ENCODE results near the gene CARM1. TPM values are rescaled to one million over a fixed set of nuclear protein-coding genes. Genes with fewer than 3 reads are reported as not detected.
A peak's percentile ranks its signal among the peaks of the same experiment; 100 is the strongest.
"Not testable (repeated sequence)": the region's sequence is repeated elsewhere in the genome, so short reads cannot be mapped to it uniquely, and the experiment has no call there.

Gene CARM1
- total RNA-seq, 2 donors from 2014 or later = 85.0 to 99.5 TPM

DNA sequence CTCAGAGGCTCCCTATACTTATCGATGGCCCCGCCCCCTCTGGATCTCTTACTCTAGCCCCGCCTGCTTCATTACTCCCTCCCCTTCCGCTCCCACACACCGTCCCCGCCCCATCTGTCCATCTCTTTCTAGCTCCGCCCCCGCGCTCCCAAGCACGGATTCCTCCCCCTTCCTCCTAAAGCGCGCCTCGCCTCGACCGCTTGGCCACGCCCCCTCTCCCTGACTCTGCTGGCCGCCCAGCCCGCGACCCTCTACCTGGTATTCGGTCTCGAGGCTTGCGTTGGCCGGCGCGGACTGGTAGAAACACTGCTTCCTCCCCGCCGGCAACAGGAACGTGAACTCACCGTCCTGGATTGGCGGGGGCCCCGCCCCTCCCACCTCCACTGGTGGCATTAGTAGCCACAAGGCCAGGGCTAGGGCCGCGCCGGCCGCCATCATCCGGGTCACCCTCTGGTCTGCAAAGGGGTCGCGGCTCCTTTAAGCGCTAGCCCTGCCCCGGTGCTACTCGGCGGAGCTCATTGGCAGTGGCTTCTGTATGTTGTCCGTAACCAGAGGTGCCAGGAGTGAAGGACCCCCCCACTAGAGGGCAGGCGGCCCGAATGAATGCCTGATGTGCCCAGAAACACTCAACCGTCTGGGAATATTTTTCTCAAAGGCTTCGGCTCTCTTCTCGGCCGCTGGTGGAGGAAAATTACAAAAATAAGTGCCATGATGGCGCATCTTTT lies 35.4 kb upstream of the CARM1 start, which contains the start of gene TMED1:
Gene TMED1, minus strand, starts transcription at position 459 of the 725 bp plus-strand sequence. Its CDS starts 21 bp downstream, at position 438.
- H3K36me3 Mint-ChIP-seq (ENCODE audit: insufficient read depth in 2 of 2) = peaks cover 6 to 11% of the 10 kb centered on the region in 2 donors
- H3K4me3 Mint-ChIP-seq = peak within 1 kb of the TSS; percentile 92 to 99
- H3K4me1 Mint-ChIP-seq (ENCODE audit: low read depth) = peaks cover 21% of the 10 kb centered on the region
- peaks cover 2 to 5% of the 10 kb centered on the region in 2 donors for H3K9me3 Mint-ChIP-seq
- ATAC-seq (replicated peaks in 1 of 2) (peak; percentile 90), DNase-seq (peak; percentile 98 to 100)
- H3K27ac Mint-ChIP-seq = peak within 1 kb of the TSS; percentile 100
- H3K27me3 Mint-ChIP-seq (ENCODE audit: low read depth) = no peaks in the 10 kb centered on the region

DNA sequence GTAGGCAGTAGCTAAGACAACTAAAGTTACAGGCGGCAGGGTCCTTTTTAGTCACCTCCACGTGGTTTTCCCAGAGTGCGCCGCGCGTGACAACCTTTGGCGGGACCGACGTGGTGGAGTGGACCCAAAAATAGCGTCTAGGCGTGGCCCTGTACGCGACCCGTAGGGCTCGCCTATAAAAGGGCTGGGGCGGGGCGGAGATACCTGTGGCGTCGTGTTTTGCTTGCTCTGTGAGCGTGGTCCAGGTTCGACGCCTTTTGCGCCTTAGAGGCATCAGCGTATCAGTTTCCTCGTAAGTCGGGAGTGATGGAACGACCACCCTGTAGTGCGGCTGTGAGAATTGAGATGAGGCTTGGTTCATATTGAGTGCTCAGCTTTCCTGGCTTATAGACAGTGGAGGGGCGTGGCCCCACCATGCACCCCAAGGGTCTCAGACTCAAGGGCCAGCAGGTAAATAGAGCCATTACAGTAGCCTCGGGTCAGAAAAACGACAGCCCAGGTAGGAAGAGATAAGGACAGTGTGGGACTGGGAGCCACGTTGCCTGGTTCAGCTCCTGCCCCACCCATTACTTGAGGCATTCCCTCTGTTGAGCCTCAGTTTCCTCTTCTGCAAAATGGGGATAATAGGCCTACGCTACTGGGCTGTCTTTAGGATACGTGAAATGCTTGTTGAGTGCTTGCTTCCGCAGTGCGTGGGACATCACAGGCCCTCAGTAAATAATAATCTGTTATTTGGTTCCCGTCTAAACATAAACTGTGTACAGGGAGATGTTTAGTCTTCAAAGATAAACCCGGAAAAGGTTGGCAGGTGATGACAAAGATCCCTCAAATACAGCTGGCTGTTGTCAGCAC lies 34.6 kb upstream of the CARM1 start:
- H3K36me3 Mint-ChIP-seq (ENCODE audit: insufficient read depth in 2 of 2) = peaks cover 6 to 11% of the 10 kb centered on the region in 2 donors
- peaks cover 21% of the 10 kb centered on the region for H3K4me1 Mint-ChIP-seq (ENCODE audit: low read depth)
- H3K27me3 Mint-ChIP-seq (ENCODE audit: low read depth) = no peaks in the 10 kb centered on the region
- peak overlapping the region; percentile 92 to 99 for H3K4me3 Mint-ChIP-seq
- peak; percentile 88 for DNase-seq
- H3K9me3 Mint-ChIP-seq = peaks cover 2 to 5% of the 10 kb centered on the region in 2 donors
- peak overlapping the region; percentile 100 for H3K27ac Mint-ChIP-seq
- ATAC-seq (replicated peaks in 1 of 2) = peak; percentile 48 to 54

DNA sequence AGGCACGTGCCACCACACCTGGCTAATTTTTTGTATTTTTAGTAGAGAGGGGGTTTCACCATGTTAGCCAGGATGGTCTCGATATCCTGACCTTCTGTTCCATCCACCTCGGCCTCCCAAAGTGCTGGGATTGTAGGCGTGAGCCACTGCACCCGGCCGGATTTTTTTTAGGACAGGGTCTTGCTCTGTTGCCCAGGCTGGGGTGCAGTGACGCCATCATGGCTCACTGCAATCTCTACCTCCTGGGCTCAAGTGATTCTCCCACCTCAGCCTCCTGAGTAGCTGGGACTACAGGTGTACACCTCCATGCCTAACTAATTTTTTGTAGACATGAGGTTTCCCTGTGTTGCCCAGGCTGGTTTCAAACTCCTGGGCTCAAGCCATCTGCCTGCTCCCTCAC lies 33.7 kb upstream of the CARM1 start:
- Mint-ChIP-seq H3K36me3 (ENCODE audit: insufficient read depth in 2 of 2) (peaks cover 6 to 11% of the 10 kb centered on the region in 2 donors), H3K4me1 (ENCODE audit: low read depth) (peaks cover 21% of the 10 kb centered on the region)
- H3K27ac Mint-ChIP-seq; ATAC-seq (replicated peaks in 1 of 2); H3K9me3 Mint-ChIP-seq; H3K27me3 Mint-ChIP-seq (ENCODE audit: low read depth); H3K4me3 Mint-ChIP-seq; DNase-seq: not testable (repeated sequence)

DNA sequence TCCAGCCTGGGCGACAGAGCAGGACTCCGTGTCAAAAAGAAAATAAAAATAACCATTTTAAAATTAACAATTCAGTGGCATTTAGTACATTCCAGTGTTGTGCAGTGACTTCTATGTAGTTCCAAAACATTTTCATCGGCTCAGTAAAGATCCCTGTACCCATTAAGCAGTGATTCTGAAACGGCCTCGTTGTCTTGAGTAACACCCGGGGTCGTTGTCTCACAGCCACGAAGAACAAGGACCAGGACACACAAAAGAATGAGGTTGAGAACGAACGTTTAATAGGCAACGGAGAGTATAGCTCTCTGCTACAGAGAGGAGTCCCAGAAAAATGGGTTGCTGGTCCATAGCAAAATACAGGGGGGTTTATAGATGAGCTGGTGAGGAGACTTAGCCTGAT lies 33.0 kb upstream of the CARM1 start:
- Mint-ChIP-seq H3K27me3 (ENCODE audit: low read depth) (no peaks in the 10 kb centered on the region), H3K9me3 (peaks cover 2 to 5% of the 10 kb centered on the region in 2 donors), H3K4me1 (ENCODE audit: low read depth) (peaks cover 21% of the 10 kb centered on the region), H3K27ac (peak overlapping the region; percentile 12), H3K36me3 (ENCODE audit: insufficient read depth in 2 of 2) (peaks cover 6 to 11% of the 10 kb centered on the region in 2 donors), H3K4me3 (no peak overlapping the region)
- no peak for DNase-seq
- ATAC-seq (replicated peaks in 1 of 2) = no peak

DNA sequence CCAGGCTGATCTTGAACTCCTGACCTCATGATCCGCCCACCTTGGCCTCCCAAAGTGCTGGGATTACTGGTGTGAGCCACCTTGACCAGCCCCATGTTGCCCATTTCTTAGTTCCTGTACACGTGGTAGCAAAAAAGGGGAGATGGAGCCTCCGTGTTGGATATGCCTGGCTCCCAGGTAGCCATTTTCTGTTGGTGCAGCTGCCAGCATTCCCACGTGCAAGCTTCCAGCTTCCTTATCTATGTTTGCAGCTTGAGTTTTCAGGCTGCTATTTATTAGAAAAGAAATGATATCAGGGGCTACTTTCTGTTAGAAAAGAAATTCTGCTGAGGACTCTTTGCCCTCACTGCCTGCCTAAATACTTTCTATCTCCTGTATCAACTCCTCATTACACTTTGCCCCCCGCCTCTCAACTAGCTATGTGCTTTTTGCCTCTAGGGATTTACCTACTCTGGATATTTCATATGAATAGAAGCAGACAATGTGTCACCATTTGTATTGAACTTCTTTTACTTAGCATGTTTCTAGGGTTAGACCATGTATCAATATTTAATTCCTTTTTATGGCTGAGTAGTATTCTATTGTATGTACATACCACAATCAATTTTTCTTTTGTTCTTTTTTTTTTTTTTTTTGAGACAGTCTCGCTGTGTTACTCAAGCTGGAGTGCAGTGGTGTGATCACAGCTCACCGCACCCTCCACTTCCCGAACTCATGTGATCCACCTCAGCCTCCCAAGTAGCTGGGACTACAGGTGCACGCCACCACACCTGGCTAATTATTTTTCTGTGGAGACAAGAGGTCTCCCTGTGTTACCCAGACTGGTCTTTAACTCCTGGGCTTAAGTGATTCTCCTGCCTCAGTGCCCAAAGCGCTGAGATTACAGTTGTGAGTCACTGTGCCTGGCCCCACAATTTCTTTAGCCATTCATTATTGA lies 32.0 kb upstream of the CARM1 start:
- Mint-ChIP-seq H3K27ac (peak overlapping the region; percentile 12), H3K4me1 (ENCODE audit: low read depth) (peaks cover 21% of the 10 kb centered on the region), H3K36me3 (ENCODE audit: insufficient read depth in 2 of 2) (peaks cover 6 to 7% of the 10 kb centered on the region in 2 donors), H3K4me3 (no peak overlapping the region), H3K9me3 (peaks cover 2 to 5% of the 10 kb centered on the region in 2 donors), H3K27me3 (ENCODE audit: low read depth) (no peaks in the 10 kb centered on the region)
- DNase-seq (no peak), ATAC-seq (replicated peaks in 1 of 2) (no peak)

DNA sequence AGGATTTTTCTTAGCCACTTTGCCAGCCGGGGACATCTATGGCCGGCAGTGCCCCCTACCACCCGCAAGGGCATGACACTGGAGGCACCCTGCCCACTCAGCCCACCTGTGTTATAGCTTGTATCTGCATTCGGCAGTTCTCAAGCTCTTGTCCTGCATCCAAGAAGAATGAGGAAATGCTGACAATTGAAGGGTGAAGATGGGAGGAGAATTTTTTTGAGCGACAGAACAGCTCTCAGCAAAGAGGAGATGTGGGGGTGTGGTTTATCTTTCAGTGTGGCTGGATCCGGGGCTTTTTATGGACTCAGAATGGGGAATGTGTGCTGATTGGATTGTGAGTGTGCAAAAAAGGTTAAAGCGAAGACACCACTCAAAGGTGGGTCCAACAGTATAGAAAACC lies 28.6 kb upstream of the CARM1 start:
- peaks cover 2 to 3% of the 10 kb centered on the region in 2 donors for H3K9me3 Mint-ChIP-seq
- H3K4me1 Mint-ChIP-seq (ENCODE audit: low read depth) = peaks cover 2% of the 10 kb centered on the region
- DNase-seq = no peak
- ATAC-seq (replicated peaks in 1 of 2) = no peak
- no peaks in the 10 kb centered on the region for H3K27me3 Mint-ChIP-seq (ENCODE audit: low read depth)
- peaks cover 0 to 11% of the 10 kb centered on the region in 2 donors for H3K36me3 Mint-ChIP-seq (ENCODE audit: insufficient read depth in 2 of 2)
- H3K27ac Mint-ChIP-seq = no peak overlapping the region
- H3K4me3 Mint-ChIP-seq = no peak overlapping the region

DNA sequence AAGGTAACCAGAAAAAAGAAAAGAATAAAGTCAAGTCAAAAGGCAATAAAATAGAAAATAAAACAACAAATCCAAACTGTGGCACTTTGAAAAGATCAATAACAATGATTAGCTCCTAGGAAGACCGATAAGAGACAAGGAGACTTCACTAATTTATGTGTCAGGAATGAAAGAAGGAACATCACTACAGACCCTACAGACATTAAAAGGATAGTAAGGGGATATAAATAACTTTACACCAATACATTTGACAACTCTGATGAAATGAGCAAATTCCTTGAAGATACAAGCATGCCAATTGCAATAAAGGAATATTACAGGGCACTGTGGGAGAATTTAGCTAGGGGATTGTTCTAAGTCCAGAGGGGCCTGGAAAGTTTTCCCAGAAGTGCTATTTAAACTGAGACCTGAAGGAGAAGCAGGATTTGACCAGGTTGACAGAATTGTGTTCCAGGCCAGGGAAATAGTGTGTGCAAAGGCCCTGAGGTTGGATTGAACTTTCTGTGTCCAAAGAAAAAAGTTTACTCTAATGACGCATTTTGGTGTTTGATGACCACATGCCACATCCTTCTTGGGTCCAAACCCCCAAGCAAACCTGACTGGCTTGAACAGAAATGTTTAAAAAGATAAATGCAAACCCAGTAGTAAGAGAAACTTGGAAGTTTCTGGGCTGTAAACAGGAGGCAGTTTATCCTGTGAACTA lies 24.7 kb upstream of the CARM1 start:
- no peak for ATAC-seq (replicated peaks in 1 of 2)
- no peak overlapping the region for H3K4me3 Mint-ChIP-seq
- peaks cover 0 to 2% of the 10 kb centered on the region in 2 donors for H3K9me3 Mint-ChIP-seq
- H3K4me1 Mint-ChIP-seq (ENCODE audit: low read depth) = peaks cover 10% of the 10 kb centered on the region
- no peaks in the 10 kb centered on the region for H3K27me3 Mint-ChIP-seq (ENCODE audit: low read depth)
- H3K36me3 Mint-ChIP-seq (ENCODE audit: insufficient read depth in 2 of 2) = peaks cover 0 to 7% of the 10 kb centered on the region in 2 donors
- no peak overlapping the region for H3K27ac Mint-ChIP-seq
- no peak for DNase-seq

DNA sequence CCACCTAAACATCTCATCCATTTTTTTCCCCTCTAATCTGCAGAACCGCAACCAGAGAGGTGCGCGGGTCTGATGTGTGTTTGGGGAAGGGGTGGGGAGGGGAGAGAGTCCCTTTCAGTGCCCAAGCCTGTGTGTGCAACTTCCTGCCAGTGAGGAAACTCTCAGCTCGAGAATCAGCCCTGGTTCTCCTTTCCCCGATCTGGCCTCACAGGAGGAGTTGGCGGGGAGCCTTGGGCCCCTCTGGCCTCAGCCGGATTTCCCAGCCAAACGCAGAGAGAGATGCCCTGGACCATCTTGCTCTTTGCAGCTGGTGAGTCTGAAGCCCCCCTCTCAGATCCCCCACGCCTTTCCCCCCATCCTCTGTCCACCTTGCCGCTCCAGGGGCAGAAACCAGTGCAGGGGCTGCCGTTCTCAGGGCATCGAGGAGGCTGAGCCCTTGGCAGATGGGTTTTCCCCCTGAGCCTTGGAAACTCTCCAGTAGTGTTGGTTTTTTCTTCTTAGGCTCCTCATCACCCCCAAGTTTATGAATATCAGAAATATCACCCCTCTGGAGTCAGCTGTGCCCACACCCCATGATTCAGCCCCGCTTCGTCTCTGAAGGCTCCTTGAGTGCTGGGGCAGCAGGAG lies 23.0 kb upstream of the CARM1 start, which contains the start of gene C19orf38:
Gene C19orf38, plus strand, starts transcription at position 186 of the 627 bp plus-strand sequence. Its CDS starts 94 bp downstream, at position 280.
- H3K36me3 Mint-ChIP-seq (ENCODE audit: insufficient read depth in 2 of 2) = peaks cover 0 to 7% of the 10 kb centered on the region in 2 donors
- no peaks in the 10 kb centered on the region for H3K27me3 Mint-ChIP-seq (ENCODE audit: low read depth)
- H3K4me3 Mint-ChIP-seq = peak within 1 kb of the TSS; percentile 57 to 67
- peak; percentile 54 to 55 for ATAC-seq (replicated peaks in 1 of 2)
- no peak within 1 kb of the TSS for H3K27ac Mint-ChIP-seq
- DNase-seq = no peak
- peaks cover 10% of the 10 kb centered on the region for H3K4me1 Mint-ChIP-seq (ENCODE audit: low read depth)
- H3K9me3 Mint-ChIP-seq = peaks cover 0 to 2% of the 10 kb centered on the region in 2 donors

DNA sequence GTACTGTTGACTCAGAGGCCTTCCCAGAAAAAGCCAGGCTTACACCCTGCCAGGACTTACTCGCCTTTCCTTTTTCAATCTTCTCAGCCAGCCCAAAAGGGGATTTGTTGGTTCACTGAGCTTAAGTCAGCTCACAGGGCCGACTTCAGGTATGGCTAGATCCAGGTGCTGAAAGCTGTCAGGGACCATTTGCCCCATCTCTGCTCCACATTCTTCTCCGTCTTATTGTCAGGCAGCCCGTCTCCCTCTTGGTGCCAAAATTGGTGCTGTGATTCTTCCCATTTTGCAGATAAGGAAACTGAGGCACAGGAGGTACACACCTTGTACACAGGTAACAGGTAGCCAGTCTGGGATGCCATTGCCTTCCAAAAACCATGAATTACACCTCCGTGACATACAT lies 20.7 kb upstream of the CARM1 start:
- Mint-ChIP-seq H3K36me3 (ENCODE audit: insufficient read depth in 2 of 2) (peaks cover 0 to 5% of the 10 kb centered on the region in 2 donors), H3K27me3 (ENCODE audit: low read depth) (no peaks in the 10 kb centered on the region), H3K4me1 (ENCODE audit: low read depth) (peaks cover 10% of the 10 kb centered on the region)

DNA sequence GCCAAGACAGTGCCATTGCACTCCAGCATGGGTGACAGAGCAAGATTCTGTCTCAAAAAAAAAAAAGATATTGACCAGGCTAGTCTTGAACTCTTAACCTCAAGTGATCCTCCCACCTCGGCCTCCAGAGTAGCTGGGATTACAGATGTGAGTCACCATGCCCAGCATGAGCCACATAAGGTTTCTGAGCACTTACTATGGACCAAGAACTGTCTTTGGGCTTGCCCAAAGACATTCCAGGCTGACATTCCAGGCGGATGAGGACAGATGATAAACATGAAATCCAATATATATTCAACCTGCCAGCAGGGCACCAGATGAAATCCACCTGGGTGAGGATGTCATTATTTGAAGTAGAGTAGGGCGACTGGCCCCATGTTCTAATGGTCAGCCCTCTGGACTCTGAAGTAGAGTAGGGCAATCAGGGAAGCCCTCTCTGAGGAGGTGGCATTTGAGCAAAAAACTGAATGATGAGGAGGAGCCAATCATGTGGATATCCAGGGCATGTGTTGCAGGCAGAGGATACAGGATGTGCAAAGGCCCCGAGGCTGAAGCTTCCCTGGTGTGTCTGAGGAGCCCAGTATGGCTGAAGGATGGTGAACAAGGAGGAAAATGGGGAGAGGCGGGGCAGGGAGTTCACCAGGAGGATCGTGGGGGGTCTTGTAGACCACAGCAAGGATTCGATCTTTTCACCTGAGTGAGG lies 19.1 kb upstream of the CARM1 start:
- no peaks in the 10 kb centered on the region for H3K9me3 Mint-ChIP-seq
- H3K4me3 Mint-ChIP-seq = peak overlapping the region in 1 of 2 donors; percentile 10
- no peak overlapping the region for H3K27ac Mint-ChIP-seq
- no peaks in the 10 kb centered on the region for H3K27me3 Mint-ChIP-seq (ENCODE audit: low read depth)
- ATAC-seq (replicated peaks in 1 of 2) = no peak
- H3K36me3 Mint-ChIP-seq (ENCODE audit: insufficient read depth in 2 of 2) = no peaks in the 10 kb centered on the region
- H3K4me1 Mint-ChIP-seq (ENCODE audit: low read depth) = peaks cover 10% of the 10 kb centered on the region
- no peak for DNase-seq

More for the DNA sequence above, 20.7 kb upstream of the CARM1 start:
- no peak overlapping the region for H3K27ac Mint-ChIP-seq
- DNase-seq = no peak
- ATAC-seq (replicated peaks in 1 of 2) = no peak
- no peak overlapping the region for H3K4me3 Mint-ChIP-seq
- H3K9me3 Mint-ChIP-seq = peaks cover 0 to 2% of the 10 kb centered on the region in 2 donors

DNA sequence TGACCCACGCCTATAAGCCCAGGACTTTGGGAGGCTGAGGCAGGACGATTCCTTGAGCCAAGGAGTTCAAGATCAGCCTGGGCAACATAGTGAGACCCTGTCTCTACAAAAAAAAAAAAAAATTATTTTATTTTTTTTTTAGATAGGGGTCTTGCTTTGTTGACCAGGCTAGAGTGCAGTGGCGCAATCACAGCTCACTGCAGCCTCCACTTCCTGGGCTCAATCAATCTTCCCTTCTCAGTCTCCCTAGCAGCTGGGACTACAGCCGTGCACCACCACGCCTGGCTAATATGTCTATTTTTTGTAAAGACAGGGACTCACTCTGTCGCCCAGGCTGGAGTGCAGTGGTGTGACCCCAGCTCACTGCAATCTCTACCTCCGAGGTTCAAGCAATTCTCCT lies 18.4 kb upstream of the CARM1 start:
- Mint-ChIP-seq H3K27me3 (ENCODE audit: low read depth) (no peaks in the 10 kb centered on the region), H3K4me3 (no peak overlapping the region), H3K9me3 (no peaks in the 10 kb centered on the region), H3K4me1 (ENCODE audit: low read depth) (peaks cover 7% of the 10 kb centered on the region), H3K36me3 (ENCODE audit: insufficient read depth in 2 of 2) (no peaks in the 10 kb centered on the region), H3K27ac (no peak overlapping the region)
- no peak for DNase-seq
- ATAC-seq (replicated peaks in 1 of 2) = no peak

Data from activated T-cell treated with anti-CD3 and anti-CD28 coated beads, Interleukin-2, amount 50 U/mL, for 72 hours (primary cell).